CD4-positive, alpha-beta T cell treated with Interleukin-15 for 4 hours (primary cell): ENCODE data around the gene AGBL4.
"Not testable (repeated sequence)": the region's sequence is repeated elsewhere in the genome, so short reads cannot be mapped to it uniquely, and the experiment has no call there.

Source experiments
- DNase-seq: peaks from one replicate; pipeline ENCODE4 v3.0.0-alpha.2; 2020; ENCODE audit warnings: low spot score

The AGBL4 gene

GRCh38 chr1:50023292-50024159 is at the start of gene AGBL4:
Gene AGBL4 (minus strand): TSS chr1:50023954.
- DNase-seq: no peak

GRCh38 chr1:50066806-50067205 is 43.1 kb upstream of the AGBL4 start:
- no peak for DNase-seq

GRCh38 chr1:50060279-50060678 is 36.5 kb upstream of the AGBL4 start:
- DNase-seq: no peak

- DNase-seq: no peak
Measured at GRCh38 chr1:50048791-50049190, 25.0 kb upstream of the AGBL4 start.

- DNase-seq: no peak
Measured at GRCh38 chr1:50047916-50048694, 24.4 kb upstream of the AGBL4 start.

GRCh38 chr1:50038237-50038809 is 14.6 kb upstream of the AGBL4 start:
- DNase-seq: no peak

GRCh38 chr1:50027794-50028193 is 4.0 kb upstream of the AGBL4 start:
- no peak for DNase-seq

GRCh38 chr1:49995734-49996133 is 28.0 kb downstream of the AGBL4 start:
- DNase-seq: no peak

GRCh38 chr1:49971088-49971487 is 52.7 kb downstream of the AGBL4 start:
- DNase-seq: no peak

GRCh38 chr1:49951385-49951784 is 72.4 kb downstream of the AGBL4 start:
- no peak for DNase-seq

- not testable (repeated sequence) for DNase-seq
Measured at GRCh38 chr1:49915301-49915700, 108.5 kb downstream of the AGBL4 start.

- no peak for DNase-seq
Measured at GRCh38 chr1:49906365-49906764, 117.4 kb downstream of the AGBL4 start.

- no peak for DNase-seq
Measured at GRCh38 chr1:49864581-49864980, 159.2 kb downstream of the AGBL4 start.

- no peak for DNase-seq
Measured at GRCh38 chr1:49854741-49855140, 169.0 kb downstream of the AGBL4 start.

GRCh38 chr1:49842596-49842995 is 181.2 kb downstream of the AGBL4 start:
- no peak for DNase-seq

GRCh38 chr1:49841767-49842166 is 182.0 kb downstream of the AGBL4 start:
- no peak for DNase-seq

GRCh38 chr1:49824261-49824660 is 199.5 kb downstream of the AGBL4 start:
- no peak for DNase-seq

- no peak for DNase-seq
Measured at GRCh38 chr1:49817681-49818080, 206.1 kb downstream of the AGBL4 start.

- not testable (repeated sequence) for DNase-seq
Measured at GRCh38 chr1:49787013-49787412, 236.7 kb downstream of the AGBL4 start.

GRCh38 chr1:49765034-49765433 is 258.7 kb downstream of the AGBL4 start:
- DNase-seq: no peak

GRCh38 chr1:49738118-49738517 is 285.6 kb downstream of the AGBL4 start:
- not testable (repeated sequence) for DNase-seq

- DNase-seq: no peak
Measured at GRCh38 chr1:49728377-49728776, 295.4 kb downstream of the AGBL4 start.

- no peak for DNase-seq
Measured at GRCh38 chr1:49723662-49724061, 300.1 kb downstream of the AGBL4 start.
